ENCODE data around the gene EXOC6B.

EXOC6B gene

DNA sequence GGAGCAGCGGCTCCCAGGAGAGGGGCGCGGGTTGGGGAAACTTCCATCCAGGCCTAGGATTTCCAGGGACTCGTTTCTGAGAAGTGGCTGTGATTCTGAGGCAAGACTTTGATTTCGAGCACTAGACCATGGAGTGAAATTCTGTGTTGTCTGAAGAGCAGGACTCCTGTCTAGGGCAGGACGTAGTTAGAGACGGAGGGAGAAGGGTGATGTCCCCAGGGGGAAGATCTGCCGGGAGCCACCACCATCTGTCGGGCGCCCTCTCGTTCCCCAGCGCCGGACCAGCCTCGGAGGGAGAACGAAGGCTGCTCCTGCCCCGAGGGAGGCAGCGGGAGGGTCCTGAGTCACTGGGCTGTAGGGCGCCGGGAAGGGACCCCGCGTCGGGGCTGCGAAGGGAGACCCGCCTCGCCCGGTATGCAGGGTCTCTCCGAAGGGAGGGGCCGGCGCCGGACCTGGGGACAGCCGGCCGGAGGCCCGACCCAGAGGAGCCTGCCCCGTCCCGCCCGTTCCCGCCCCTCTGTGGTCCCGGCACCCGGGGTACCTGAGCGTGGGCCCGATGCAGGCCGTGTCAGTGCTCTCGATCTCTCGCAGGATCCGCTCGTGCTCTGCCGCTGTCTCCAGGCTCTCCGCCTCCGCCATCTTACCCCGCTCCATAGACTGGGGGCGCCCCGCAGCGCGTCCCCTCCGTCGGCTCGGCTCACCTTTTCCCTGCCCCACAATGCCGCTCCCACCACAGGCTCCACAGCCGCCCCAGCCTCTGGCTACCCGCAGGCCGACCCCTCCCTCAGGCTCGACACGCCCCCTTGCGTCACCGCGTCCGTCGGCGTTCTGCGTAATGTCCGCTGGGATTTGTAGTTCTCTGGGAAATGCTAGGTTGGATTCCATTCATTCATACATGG lies at the start of gene EXOC6B:
Gene EXOC6B, minus strand, starts transcription at position 777 of the 899 bp plus-strand sequence.
- DNase-seq, result peak; percentile 89

DNA sequence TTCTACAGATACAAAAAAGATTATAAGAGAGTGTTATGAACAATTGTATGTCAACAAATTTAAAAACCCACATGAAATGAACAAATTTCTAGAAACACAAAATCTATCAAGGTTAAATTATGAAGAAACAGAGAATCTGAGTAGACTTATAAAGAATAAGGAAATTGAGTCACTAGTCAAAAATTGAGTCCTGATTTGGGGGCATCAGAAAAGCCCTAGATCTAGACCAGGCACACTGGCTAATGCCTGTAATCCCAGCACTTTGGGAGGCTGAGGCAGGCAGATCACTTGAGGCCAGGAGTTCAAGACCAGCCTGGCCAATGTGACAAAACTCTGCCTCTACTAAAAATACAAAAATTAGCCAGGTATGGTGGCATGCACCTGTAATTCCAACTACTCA lies 46.0 kb upstream of the EXOC6B start:
- peak; percentile 9 for DNase-seq

DNA sequence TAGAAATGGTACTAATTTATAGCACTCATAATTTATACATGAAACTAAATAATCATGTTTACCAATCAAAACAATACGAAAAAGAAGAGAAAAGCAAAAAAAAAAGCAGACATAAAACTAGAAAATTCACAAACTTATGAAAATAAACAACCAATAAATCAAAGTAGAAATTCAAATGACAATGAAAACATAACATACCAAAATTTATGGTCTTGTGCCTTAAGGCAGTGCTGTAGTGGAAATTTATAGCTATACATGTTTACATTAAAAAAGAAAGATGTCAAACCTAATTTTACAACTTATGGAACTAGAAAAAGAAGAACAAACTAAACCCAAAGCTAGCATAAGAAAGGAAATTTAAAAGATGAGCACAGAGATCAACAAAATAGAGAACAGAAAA lies 45.2 kb upstream of the EXOC6B start:
- no peak for DNase-seq

DNA sequence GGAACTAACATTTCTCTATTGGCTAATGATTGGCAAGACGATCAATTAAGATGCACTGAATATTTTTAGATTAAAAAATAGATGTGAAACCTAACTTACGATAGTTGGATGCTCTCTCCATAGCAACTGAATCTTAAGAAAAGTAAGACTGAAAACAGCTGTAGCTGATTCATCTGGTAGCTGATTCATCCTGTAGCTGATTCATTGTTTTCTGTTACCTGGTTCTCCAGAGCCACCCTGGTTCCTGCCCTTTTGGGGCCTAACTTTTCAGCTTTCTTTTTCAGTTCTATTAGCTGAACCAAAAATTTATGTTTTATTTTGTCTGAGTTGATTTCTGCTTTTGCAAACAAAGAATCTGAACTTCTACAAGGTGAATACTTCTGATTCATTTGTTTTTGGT lies 38.7 kb upstream of the EXOC6B start:
- DNase-seq, result peak; percentile 83

DNA sequence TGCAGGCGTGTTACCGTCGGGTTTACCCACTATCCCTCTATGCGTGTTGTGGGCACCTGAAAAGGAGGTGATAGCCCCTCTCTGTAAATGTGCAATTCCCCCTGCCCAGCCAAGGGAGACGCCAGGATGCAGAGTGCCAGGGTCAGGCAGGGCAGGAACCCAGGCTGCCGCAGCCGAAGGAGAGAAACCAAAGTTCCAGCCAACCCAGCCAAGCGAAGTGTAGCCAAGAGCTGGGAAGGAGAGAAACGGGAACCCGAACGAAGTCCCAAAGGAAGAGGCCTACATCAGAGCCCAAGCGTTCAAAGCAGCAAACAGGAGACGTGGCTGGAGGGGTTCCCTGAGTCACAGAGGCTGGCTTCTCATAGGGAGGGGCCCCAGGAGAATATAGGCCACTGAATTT lies 37.2 kb upstream of the EXOC6B start:
- no peak for DNase-seq

DNA sequence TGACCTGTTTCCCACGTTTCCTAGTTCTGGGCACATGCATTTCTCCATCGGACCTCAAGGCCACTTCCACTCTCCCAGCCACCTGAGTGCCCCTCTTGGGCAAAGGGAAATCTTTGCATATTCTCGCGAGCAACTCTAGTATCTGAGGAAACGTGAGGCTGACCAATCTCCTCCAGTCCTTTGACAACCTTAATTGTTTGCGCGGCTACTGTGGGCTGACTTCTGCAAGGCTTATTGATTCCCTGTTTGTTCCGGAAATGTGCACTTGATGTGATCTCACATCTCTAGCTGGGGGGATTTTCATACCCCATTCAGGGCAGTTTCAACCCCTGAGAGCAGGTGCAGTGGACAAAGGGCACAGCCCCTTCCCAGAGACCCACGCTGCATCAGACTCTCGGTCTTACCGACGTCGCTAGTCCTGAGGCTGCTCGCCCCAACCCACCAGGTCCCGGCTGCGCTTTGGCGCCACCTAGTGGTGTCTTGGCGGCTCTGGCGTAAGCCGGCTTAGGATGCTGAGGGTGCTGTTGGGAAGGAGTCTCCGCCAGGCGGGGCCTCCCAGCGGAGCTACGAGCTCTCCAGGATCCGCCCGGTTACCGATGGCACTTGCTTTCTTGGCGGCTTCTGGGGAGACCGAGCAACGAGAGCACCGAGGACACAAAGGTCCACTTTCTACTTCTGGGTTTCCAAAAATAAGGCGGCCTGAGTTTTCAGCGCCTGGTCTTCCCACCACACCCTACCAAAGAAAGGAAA lies 36.6 kb upstream of the EXOC6B start:
- DNase-seq, result peak; percentile 92

DNA sequence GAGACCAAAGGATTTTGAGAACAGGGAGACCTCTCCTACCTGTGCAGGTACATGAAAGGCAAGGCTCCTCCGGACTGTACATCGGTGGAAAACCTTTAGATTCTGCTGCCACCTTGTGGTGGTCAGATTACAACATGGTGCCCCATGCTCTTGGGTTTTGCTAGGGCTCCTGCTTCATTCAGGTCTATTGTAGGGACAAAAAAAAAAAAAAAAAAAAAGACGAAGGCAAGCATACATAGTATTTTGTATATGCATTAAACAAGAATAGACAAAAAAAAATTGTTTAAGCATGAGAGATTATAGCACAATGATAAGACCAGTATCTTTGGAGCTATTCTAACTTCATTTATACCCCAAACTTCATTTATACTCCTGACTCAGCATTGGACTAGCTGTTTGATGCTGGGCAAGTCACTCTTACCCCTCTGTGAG lies 34.0 kb upstream of the EXOC6B start:
- DNase-seq, result peak; percentile 67

DNA sequence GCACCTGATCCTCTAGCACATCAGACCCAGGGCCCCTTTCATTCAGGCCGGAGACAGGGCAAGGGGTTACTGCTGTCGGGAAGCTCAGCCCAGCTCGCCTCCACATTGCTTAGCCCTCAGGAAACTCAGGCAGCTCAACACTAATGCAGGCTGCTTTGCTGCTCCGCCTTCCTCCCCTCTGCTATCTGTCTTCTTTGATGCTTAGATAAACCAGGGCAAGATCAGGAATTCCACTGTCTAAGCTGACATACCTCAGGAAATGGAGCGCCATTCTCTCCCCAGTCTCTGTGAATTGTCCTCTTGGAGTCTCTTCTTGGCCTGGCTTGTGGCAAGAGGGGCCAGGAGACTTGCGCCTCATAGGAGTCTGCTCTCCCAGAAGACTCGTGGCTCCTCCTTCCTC lies 25.5 kb upstream of the EXOC6B start:
- no peak for DNase-seq

DNA sequence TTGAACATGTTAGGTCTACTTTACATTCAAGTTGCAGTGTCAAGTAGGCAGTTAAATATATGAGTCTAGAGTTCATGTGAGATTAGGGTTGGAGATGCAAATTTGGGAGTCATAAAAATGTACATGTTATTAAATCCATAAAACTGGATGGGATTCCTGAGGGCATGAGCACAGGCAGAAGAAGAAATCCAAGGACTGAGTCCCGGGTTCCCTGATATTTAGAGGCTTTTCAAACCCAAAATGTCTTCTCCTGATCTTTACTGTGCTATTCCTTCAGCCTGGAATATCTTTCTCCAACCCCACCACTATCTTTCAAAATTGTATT lies 23.3 kb upstream of the EXOC6B start:
- no peak for DNase-seq

DNA sequence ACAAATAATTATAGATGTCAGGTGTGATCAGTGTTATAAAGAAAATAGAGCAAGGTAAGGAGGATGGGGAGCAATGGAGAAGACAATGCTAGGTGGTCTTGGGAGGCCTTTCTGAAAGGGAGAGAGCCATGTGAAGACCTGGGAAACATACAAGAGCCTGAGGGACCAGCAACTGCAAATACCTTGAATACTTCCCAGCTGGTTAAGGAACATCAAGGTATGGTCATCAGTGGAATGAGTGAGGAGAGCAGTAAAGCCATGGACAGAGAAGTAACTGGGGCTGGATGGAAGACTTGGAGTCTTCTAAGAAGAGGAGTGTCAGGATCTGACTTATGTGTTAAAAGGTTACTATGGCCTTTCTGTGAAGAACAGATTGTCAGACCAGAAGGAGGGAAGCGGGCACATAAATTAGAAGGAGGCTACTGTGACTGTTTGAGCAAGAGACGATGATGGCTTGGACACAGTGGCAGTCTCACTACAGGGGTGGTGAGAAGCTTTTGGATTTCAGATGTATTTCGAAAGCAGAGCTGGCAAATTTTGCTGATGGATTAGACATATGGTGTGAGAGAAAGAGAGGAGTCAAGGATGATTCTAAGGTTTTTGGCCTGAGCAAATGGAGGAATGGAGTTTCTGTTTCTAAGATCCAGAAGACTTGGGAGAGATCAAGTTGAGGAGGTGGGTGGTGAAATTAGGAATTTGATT lies 22.8 kb upstream of the EXOC6B start:
- DNase-seq, result no peak

DNA sequence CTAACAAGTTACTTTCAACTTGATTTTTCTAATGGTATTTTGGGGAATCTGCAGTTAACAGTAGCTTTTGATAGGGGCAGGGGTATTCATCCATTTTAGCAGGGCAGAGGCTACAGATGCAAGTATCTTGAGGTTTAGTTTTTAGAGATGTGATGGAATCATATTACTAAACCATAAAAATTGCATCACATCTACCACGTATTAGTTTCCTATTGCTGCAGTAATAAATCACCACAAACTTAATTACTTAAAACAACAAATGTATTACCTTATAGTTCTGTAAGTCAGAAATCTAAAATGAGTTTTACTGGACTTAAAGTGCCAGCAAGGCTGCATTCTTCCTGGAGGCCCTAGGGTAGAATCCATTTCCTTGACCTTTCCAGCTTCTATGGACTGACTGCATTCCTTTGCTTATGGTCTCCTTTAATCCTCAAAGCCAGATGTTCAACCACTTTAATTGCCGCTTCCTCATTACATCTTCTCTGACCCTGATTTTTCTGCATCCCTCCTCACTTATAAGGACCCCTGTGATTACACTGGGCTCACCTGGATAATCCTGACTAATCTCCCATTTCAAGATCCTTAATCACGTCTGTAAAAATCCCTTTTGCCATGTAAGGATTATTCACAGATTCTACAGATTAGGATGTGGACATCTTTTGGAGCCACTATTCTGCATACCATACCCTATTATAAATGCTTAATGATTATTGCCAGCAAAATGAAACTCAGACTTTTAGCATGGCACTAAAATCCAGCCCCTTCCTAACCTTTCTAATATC lies 21.9 kb upstream of the EXOC6B start:
- no peak for DNase-seq

DNA sequence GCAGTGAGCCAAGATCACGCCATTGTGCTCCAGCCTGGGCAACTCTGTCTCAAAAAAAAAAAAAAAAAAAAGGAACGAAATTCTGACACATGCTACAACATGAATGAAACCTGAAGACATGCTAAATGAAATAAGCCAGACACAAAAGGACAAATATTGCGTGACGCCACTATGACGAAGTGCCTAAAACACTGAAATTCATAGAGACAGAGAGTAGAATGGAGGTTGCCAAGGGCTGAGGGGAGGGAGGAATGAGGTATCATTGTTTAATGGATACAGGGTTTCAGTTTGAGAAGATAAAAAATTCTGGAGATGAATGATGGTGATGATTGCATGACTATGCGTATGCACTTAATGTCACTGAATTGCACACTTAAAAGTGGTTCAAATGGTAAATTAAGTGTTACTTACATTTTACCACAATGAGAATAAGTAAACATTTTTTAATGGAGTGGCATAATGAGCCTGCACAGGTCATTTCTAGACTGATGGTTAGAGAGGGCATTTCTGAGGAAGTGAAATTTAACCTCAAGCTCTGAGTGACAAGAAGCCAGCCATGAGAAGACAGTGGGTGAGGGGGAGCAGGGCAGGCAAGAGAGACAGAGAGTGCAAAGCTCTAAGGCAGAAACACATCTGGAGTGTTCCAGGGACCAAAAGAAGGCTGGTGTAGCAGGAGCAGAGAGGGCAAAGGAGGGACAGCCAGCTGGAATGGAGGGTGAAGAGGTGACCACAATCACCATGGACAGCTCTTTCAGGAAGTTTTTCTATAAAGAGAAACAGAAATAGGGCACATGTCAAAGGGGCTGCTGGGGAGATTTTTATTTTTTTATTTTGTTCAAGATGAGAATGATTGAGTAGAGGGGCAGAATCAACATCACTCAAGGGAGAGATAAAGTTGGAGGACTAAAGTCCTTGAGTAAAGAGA lies 20.6 kb upstream of the EXOC6B start:
- DNase-seq, result peak; percentile 21

DNA sequence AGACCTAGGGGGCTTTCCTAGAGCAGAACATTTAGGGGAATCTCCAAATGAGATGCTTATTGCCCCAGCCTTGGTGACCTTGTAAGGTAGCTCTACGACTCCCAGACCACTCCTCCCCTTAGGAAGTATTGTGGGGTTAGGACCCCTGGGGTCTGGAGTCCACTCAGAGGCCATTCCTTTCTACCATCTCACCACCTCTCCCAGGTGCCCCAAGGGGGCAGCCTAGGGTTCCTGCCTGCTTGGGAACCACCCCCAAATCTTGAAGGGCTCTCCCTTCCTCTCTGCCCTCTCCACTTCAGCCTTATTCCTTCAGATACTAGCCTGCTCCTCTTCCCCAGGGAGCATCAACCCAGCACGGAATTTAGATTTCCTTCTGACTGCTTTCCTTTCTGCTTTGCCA lies 17.5 kb upstream of the EXOC6B start:
- no peak for DNase-seq

DNA sequence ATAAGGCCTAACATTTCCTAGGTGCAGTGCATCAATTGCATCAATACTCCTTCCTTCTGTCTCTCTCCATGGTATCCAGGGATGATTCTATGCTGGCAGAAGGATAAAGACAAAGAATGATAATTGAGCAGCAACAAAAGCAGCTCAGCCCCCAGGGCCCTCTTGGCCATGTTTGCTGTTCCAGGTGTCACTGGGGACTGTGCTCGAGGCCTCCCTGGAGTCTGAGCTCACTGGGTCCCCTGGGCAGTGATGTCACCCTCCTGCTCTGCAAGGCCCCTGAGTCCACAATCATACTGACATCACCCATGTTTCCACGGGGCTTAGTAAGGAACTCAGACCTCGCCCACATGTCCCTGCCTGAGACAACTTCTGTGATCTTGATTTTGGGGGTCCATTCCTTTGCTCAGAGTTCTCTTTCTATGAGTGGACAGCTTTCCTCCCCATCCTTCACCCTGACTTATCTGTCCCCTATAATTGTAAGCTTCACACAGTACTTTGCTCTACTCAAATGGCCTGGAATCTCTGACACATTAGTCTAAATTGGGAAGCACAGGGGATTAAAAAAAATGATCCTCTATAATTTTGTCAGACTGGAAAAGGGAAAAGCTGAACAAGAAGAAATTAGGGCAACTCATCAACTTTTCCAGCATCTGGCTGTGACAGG lies 15.8 kb upstream of the EXOC6B start:
- no peak for DNase-seq

DNA sequence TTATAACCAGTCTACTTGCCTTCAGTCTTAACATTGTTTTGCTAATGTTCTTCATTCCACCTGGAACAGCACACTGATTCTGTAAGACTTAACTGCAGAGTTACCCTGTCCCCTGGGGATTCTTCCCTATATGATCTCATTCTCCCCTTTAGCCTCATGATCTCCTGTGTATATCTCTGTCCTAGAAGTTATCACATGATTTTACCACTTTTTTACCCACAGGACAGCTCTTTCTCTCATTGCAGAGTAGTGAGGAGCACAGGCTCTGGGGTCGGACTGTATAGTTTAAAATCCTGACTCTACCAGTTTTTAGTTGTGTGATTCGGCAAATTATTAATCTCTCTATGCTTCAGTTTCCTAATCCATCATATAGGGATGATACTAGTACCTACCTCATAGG lies 14.2 kb upstream of the EXOC6B start:
- no peak for DNase-seq

DNA sequence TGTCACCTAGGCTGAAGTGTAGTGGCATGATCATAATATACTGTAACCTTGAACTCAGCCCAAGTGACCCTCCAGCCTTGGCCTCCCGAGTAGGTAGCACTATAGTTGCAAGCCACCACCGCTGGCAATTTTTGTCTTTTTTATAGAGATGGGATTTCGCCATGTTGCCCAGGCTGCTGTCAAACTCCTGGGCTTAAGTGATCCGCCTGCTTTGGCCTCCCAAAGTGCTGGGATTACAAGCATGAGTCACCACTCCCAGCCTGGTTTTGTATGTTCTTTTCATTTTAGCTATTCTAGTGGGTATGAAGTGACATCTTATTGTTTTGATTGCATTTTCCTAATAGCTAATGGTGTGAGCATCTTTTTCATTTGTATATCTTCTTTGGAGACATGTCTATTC lies 11.3 kb upstream of the EXOC6B start:
- no peak for DNase-seq

DNA sequence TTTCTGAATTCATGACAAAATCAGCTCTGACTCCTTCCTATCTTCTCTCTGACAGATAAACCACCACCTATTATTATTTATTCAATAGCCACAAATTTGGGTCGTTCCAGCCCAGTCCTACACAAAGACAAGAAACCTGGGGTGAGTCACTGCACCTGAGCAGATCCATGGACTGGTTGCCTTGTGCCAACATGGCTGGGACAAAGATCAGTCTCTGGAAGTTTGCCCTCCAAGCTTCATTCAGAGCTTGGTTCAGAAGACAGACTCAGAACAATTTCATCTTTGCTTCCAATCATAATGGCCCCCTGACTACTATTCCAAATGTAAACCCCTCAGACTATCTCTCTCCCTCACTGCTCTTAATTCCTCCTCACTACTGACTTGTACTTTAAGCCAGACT lies 9.6 kb upstream of the EXOC6B start:
- DNase-seq, result no peak

DNA sequence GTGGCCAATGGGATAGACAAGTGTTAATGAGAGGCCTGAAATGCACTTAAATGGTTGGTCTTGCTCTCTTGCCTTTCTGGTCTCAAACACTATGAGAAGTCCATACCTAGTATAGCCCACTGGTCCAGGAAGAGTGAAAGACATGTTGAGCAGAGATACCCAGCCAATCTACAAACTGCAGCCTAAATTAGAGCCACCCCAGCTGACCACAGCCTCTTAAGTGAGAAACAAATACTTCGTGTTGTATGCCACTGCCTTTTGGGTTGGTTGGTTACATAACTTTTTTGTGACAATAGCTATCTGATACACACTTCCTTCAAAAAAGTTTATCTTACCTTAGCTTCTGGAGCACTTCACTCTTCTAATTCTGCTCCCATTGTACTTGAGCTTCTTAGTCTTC lies 8.8 kb upstream of the EXOC6B start:
- no peak for DNase-seq

DNA sequence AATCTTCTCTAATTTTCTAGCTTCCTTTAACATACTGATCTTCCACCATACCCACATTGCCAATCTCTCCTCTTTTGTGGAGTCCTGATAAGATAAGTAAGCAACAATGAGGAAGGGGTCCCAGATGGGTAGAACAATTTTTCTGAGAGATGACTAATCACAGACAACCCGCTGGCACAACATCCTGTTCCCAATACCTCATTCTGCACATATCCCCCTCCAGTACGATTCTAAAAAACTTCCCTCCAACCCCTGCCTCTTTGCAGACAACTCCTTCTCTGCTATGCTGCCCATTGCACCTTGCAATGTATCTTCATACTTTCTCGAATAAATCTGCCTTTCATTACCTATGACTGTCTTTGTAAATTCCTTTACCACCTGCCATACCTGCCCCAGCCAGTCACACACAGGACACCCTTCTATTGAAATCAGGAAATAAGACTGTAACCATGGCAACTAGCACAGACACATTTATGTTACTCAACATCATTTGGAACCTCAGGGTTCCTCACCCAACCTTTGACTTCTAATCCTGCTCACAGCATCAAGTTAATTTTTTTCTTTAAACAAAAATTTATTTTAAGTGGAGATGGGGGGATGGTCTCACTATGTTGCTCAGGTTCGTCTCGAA lies 7.4 kb upstream of the EXOC6B start:
- DNase-seq, result no peak

DNA sequence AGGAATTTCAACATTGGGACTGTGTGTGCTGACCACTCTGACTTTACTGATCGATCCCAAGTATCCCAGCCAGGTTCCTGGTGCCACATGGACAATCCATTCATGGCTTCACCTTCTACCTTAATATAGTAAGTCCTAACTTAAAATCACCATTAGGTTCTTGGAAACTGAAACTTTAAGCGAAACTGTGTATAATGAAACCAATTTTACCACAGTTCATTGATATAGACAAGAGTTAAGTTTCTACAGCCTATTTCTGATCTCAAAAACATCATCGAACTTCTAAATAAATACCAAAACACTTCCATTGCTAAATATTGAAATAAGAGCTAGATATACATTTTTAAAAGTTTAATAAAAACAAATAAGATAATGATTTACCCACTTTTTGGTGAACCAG lies 4.4 kb upstream of the EXOC6B start:
- no peak for DNase-seq
